ENCODE measurements around the gene TMEM181. TPM values are rescaled to one million over a fixed set of nuclear protein-coding genes. Genes with fewer than 3 reads are reported as not detected.

TMEM181 gene
- total and polyA plus RNA-seq, 2 of the 13 experiments (the other 11 are each of a cell fraction or from before 2014, with no cell fraction given) = 59.1 to 108 TPM

- TF ChIP-seq KAT8 (CRISPR knock-in tag; IDR thresholded peaks at IDR 0.05) (peak; percentile 95), CBX1 (IDR thresholded peaks at IDR 0.05; ENCODE audit: low read depth) (no peak), ONECUT2 (CRISPR knock-in tag; IDR thresholded peaks at IDR 0.05) (no peak; the same call in 1 of the 2 replicates), ZNF276 (CRISPR knock-in tag; IDR thresholded peaks at IDR 0.05; ENCODE audit: low read depth) (peak; percentile 98), NR2F6 (IDR thresholded peaks at IDR 0.05) (peak; percentile 87), NR2F6 (CRISPR knock-in tag; IDR thresholded peaks at IDR 0.05) (peak; percentile 96), AKNA (CRISPR knock-in tag; IDR thresholded peaks at IDR 0.05; ENCODE audit: borderline replicate concordance) (no peak), ZNF709 (CRISPR knock-in tag; IDR thresholded peaks at IDR 0.05) (peak; percentile 99), ZNF720 (CRISPR knock-in tag; IDR thresholded peaks at IDR 0.05) (no peak; the same call in 1 of the 2 replicates), ATF3 (CRISPR knock-in tag; IDR thresholded peaks at IDR 0.05) (peak; percentile 83), CC2D1A (CRISPR knock-in tag; IDR thresholded peaks at IDR 0.05) (no peak), AHDC1 (CRISPR knock-in tag; IDR thresholded peaks at IDR 0.05; ENCODE audit: borderline replicate concordance) (peak; percentile 87), IRF1 (CRISPR knock-in tag; IDR thresholded peaks at IDR 0.05; ENCODE audit: low read depth) (0 out of 2 replicates have a peak, but pooled peaks have one; percentile 48), GPN1 (CRISPR knock-in tag; IDR thresholded peaks at IDR 0.05; ENCODE audit: borderline replicate concordance) (peak; percentile 22; the same call in 1 of the 2 replicates), TBX3 (IDR thresholded peaks at IDR 0.05; ENCODE audit: borderline replicate concordance) (peak; percentile 81)
These were observed 12.1 kb downstream of the TMEM181 start (continued) for GRCh38 chr6:158571826-158572652.

Data from HepG2 (cell line).